Measurements from ENCODE around the gene NCAM2.
A peak's percentile ranks its signal among the peaks of the same experiment; 100 is the strongest.

Gene NCAM2

GRCh38 chr21:21028275-21028820 lies 30.1 kb downstream of the NCAM2 start:
- DNase-seq (ENCODE audit: low read depth), result no peak

GRCh38 chr21:21029164-21029563 lies 31.0 kb downstream of the NCAM2 start:
- no peak for DNase-seq (ENCODE audit: low read depth)

- no peak for DNase-seq (ENCODE audit: low read depth)
These were observed 32.1 kb downstream of the NCAM2 start for GRCh38 chr21:21030311-21030710.

- DNase-seq (ENCODE audit: low read depth), result no peak
These were observed 35.8 kb downstream of the NCAM2 start for GRCh38 chr21:21034036-21034435.

- DNase-seq (ENCODE audit: low read depth), result no peak
These were observed 41.5 kb downstream of the NCAM2 start for GRCh38 chr21:21039624-21040170.

- peak; percentile 59 for DNase-seq (ENCODE audit: low read depth)
These were observed 47.3 kb downstream of the NCAM2 start for GRCh38 chr21:21045518-21045917.

GRCh38 chr21:21046063-21046462 lies 47.9 kb downstream of the NCAM2 start:
- no peak for DNase-seq (ENCODE audit: low read depth)

- DNase-seq (ENCODE audit: low read depth), result no peak
These were observed 53.2 kb downstream of the NCAM2 start for GRCh38 chr21:21051109-21052055.

GRCh38 chr21:21052672-21053071 lies 54.5 kb downstream of the NCAM2 start:
- DNase-seq (ENCODE audit: low read depth), result no peak

GRCh38 chr21:21057349-21058062 lies 59.3 kb downstream of the NCAM2 start:
- DNase-seq (ENCODE audit: low read depth), result peak; percentile 20

- DNase-seq (ENCODE audit: low read depth), result no peak
These were observed 65.6 kb downstream of the NCAM2 start for GRCh38 chr21:21063828-21064227.

GRCh38 chr21:21064353-21064752 lies 66.1 kb downstream of the NCAM2 start:
- peak; percentile 31 for DNase-seq (ENCODE audit: low read depth)

- DNase-seq (ENCODE audit: low read depth), result no peak
These were observed 69.2 kb downstream of the NCAM2 start for GRCh38 chr21:21067375-21067774.

- DNase-seq (ENCODE audit: low read depth), result no peak
These were observed 76.1 kb downstream of the NCAM2 start for GRCh38 chr21:21074305-21074704.

- DNase-seq (ENCODE audit: low read depth), result no peak
These were observed 77.8 kb downstream of the NCAM2 start for GRCh38 chr21:21076051-21076450.

GRCh38 chr21:21076491-21076890 lies 78.3 kb downstream of the NCAM2 start:
- DNase-seq (ENCODE audit: low read depth), result no peak

GRCh38 chr21:21079646-21080045 lies 81.4 kb downstream of the NCAM2 start:
- DNase-seq (ENCODE audit: low read depth), result no peak

GRCh38 chr21:21084179-21084578 lies 86.0 kb downstream of the NCAM2 start:
- DNase-seq (ENCODE audit: low read depth), result no peak

GRCh38 chr21:21085206-21085605 lies 87.0 kb downstream of the NCAM2 start:
- no peak for DNase-seq (ENCODE audit: low read depth)

- no peak for DNase-seq (ENCODE audit: low read depth)
These were observed 98.7 kb downstream of the NCAM2 start for GRCh38 chr21:21096956-21097355.

- no peak for DNase-seq (ENCODE audit: low read depth)
These were observed 99.3 kb downstream of the NCAM2 start for GRCh38 chr21:21097466-21097865.

- DNase-seq (ENCODE audit: low read depth), result peak; percentile 90
These were observed 103.7 kb downstream of the NCAM2 start for GRCh38 chr21:21101911-21102310.

- no peak for DNase-seq (ENCODE audit: low read depth)
These were observed 104.7 kb downstream of the NCAM2 start for GRCh38 chr21:21102896-21103295.
